ENCODE data around the gene HS3ST4.

HS3ST4 gene

DNA sequence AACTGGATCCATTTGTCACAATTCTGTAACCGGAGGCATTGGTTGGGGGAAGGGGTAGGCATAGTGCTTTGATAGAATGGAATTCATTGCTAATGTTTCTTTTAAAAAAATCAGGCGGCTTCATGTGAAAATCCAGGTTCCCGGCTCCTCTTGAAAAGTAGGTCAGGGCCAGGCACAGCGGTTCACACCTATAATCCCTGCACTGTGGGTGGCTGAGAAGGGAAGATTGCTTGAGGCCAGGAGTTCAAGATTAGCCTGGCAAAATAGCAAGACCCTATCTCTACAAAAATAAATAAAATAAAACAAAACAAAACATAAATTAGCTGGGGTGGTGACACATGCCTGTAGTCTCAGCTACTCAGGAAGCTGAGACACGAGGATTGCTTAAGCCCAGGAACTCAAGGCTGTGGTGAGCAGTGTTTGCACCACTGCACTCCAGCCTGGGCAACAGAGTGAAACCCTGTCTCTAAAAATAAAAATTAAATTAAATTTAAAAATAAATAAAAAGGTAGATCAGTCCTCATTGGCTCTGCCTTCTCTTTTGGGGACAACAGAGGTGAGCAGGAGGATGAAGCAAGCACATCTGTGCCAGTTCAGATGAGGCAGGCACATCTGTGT is 466.5 kb downstream of the HS3ST4 start:
- in situ Hi-C loops (cut with MboI; ENCODE audit: low sequenced_read_pairs): no loop called here

DNA sequence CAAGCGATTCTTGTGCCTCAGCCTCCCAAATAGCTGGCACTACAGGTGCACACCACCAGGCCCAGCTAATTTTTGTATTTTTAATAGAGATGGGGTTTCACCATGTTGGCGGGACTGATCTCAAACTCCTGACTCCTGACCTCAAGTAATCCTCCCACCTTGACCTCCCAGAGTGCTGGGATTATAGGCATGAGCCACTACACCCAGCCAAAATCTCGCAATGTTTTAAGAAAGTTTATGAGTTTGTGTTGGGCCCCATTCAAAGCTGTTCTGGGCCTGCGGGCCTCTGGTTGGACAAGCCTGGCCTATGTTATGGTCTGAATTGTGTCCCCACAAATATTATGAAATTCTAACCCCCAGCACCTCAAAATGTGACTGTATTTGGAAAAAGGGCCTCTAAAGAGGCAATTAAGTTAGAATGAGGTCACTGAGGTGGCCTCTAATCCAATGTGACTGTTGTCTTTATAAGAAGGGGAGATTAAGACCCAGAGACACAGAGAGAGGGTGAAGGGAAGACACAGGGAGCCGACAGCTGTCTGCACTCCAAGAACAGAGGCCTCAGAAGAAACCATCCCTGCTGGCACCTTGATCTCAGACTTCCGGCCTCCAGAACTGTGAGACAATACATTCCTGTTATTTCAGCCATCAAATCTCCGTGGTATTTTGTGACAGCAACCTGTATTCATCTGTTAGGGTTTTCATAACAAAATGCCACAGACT is 469.9 kb downstream of the HS3ST4 start:
- in situ Hi-C loops (cut with MboI; ENCODE audit: low sequenced_read_pairs): no loop called here

DNA sequence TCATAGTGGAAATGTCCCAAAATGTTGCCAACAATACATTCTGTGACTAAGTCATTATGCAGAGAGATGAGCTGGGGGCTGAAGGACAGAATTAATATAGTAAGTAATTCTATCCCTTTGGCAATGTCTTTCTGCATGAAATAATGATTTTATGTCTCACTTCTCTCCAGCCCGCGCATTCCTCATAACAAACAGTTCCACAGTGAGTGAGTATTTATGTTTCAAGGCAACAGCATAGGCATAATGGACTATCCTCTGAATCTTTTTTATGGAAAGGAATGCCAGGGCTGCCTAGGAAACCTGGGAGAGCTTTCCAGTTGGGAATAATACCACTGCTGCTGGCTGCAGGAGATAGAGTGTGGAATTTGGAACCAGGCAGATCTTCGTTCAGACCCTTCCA is 477.7 kb downstream of the HS3ST4 start:
- in situ Hi-C loops (cut with MboI; ENCODE audit: low sequenced_read_pairs): no loop called here

DNA sequence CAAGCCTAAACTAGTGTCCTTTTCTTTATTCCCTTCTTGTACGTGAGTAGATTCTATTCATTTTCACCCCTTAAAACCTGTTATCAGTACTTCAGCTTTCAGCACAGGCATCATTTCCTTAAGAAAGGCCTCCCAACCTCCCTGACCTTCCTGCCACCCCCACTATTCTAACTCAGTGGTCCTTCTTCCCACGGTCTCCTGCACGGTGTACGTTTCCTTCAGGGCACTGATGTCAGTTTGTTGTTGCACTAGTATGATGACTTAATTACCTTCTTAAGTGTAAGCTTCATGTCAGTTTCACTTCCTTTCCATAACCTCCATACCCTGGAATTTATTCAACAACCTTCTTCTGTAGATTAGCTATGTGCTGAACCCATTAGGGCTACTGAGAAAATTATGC is 484.2 kb downstream of the HS3ST4 start:
- in situ Hi-C loops (cut with MboI; ENCODE audit: low sequenced_read_pairs): no loop called here

DNA sequence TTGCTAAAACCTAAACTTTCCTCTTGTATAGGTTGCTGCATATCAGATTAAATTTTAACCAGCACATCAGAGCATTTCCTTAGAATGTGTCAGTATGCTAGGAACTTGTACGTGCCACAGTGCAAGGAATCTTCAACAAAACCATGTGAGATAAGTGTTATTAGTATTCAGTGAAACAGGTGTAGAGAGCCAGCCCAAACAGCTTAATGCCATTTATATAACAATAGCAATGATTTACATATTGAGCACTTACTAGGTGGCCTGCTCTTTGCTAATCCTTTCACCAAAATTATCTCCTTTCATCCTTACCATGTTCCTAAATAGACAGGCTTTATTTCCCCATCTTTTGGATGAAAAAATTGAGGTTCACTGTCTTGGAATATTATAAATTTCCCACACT is 485.7 kb downstream of the HS3ST4 start:
- in situ Hi-C loops (cut with MboI; ENCODE audit: low sequenced_read_pairs): no loop called here

DNA sequence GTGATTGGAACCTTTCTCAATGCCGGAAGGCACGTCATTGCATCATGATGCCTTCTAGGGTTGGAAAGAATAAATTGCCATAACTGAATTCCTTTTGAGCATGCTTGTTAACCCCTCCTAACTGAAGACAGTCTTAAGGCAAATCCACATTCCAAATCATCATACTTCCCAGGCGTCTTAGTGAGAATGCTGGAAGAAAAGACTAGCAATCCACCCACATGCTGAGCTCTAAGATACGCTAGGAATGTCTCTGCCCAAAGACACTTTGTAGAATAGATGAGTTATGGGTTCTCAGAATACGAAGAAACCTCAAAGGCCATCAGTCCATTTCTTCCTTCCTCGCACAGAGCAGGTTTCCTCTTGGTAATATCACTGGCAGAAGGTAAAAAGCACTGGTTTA is 486.5 kb downstream of the HS3ST4 start:
- in situ Hi-C loops (cut with MboI; ENCODE audit: low sequenced_read_pairs): no loop called here

DNA sequence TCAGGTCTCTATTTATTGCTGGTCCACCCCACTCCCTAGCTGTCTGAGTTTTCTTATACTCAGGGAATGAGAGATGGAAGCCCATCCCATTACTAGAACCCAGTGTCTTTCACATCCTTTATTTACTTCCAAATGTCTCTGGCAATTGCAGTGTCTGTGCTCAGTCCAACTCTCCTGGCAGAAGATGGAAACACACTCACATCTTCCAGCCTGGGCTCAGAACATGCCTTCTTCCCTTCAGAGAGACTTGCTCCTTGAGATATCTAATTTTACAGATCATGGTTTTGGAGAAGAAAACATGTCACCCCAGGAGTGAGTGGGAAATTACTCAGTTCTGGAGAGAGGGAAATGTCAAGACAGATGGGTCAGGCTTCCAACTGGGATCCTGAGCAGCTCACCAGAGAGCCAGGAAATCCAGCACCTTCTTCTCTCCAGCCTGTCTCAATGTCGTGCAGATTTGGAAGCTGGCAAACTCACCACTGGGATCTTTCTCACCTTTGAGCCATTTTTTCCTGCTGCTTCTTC is 494.4 kb downstream of the HS3ST4 start:
- in situ Hi-C loops (cut with MboI; ENCODE audit: low sequenced_read_pairs): no loop called here
